GM18520 (cell line): ENCODE measurements around the gene CTLA4.
"Not testable (repeated sequence)": the region's sequence is repeated elsewhere in the genome, so short reads cannot be mapped to it uniquely, and the experiment has no call there.

Source experiments
- ATAC-seq: cut with Tn5 transposase; IDR thresholded peaks from one replicate; pipeline ENCODE4 v1.9.1; 2021; ENCODE audit not compliant: unreplicated experiment

CTLA4 gene

GRCh38 chr2:203857656-203858055 is 9.9 kb upstream of the CTLA4 start:
- no peak for ATAC-seq

GRCh38 chr2:203858176-203858575 is 9.4 kb upstream of the CTLA4 start:
- no peak for ATAC-seq

- ATAC-seq: no peak
Measured at GRCh38 chr2:203859030-203859789, 8.4 kb upstream of the CTLA4 start.

GRCh38 chr2:203861197-203861596 is 6.4 kb upstream of the CTLA4 start:
- ATAC-seq: no peak

GRCh38 chr2:203861607-203862006 is 6.0 kb upstream of the CTLA4 start:
- ATAC-seq: no peak

GRCh38 chr2:203869223-203870042 is 1.9 kb downstream of the CTLA4 start:
- no peak for ATAC-seq

- no peak for ATAC-seq
Measured at GRCh38 chr2:203870481-203870880, 2.9 kb downstream of the CTLA4 start.

- no peak for ATAC-seq
Measured at GRCh38 chr2:203870941-203871340, 3.4 kb downstream of the CTLA4 start.

GRCh38 chr2:203871371-203871983 is 3.9 kb downstream of the CTLA4 start:
- ATAC-seq: peak; percentile 95

- no peak for ATAC-seq
Measured at GRCh38 chr2:203873461-203873860, 5.9 kb downstream of the CTLA4 start.

GRCh38 chr2:203873921-203874631 is 6.5 kb downstream of the CTLA4 start:
- no peak for ATAC-seq

GRCh38 chr2:203875471-203875870 is 7.9 kb downstream of the CTLA4 start:
- no peak for ATAC-seq

- ATAC-seq: no peak
Measured at GRCh38 chr2:203876328-203876727, 8.8 kb downstream of the CTLA4 start.

- no peak for ATAC-seq
Measured at GRCh38 chr2:203878063-203878462, 10.5 kb downstream of the CTLA4 start.

GRCh38 chr2:203880557-203881125 is 13.1 kb downstream of the CTLA4 start:
- no peak for ATAC-seq

- ATAC-seq: not testable (repeated sequence)
Measured at GRCh38 chr2:203881185-203881584, 13.6 kb downstream of the CTLA4 start.

- no peak for ATAC-seq
Measured at GRCh38 chr2:203882551-203882950, 15.0 kb downstream of the CTLA4 start.

GRCh38 chr2:203886661-203887151 is 19.1 kb downstream of the CTLA4 start:
- peak; percentile 43 for ATAC-seq

- ATAC-seq: no peak
Measured at GRCh38 chr2:203887677-203888076, 20.1 kb downstream of the CTLA4 start.

GRCh38 chr2:203889542-203889941 is 22.0 kb downstream of the CTLA4 start:
- ATAC-seq: no peak

GRCh38 chr2:203889944-203890343 is 22.4 kb downstream of the CTLA4 start:
- no peak for ATAC-seq
